PC-3 (cell line): ENCODE measurements around the gene PTPRD.

Experiments used
- EZH2 ChIP-seq: fragments of 300-600 bp; sonication (generic); IDR thresholded peaks from one replicate; pipeline ENCODE4 v1.6.1; 2017; ENCODE audit warnings: antibody characterized with exemption, mild to moderate bottlenecking, low read length; ENCODE audit not compliant: unreplicated experiment
- TF ChIP-seq, protein P1 (sequence below): fragments of 300-600 bp; sonication (generic); conservative IDR thresholded peaks from 2 replicates; pipeline ENCODE4 v1.5.1; 2017; ENCODE audit warnings: antibody characterized with exemption, low read depth, mild to moderate bottlenecking, low read length

DNA sequence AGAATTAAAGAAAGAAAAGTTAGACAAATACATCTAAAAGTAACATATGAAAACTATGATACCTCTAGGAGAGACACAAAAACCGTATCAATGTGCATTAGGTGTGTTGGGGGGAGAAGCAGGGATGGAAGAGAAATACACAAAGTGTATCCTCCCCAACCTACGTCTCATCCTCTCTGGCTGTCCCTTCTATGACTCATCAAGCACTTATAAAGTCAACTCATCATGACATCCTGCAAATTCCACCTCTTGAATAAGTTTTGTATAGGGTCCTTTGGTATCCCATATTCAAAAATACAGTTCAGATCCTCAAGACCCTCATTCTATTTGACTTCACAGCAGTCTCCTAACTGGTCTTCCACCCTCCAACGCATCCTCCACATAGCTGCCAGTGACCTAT is 1895.7 kb downstream of the PTPRD start:
- TF ChIP-seq, protein P1, sequence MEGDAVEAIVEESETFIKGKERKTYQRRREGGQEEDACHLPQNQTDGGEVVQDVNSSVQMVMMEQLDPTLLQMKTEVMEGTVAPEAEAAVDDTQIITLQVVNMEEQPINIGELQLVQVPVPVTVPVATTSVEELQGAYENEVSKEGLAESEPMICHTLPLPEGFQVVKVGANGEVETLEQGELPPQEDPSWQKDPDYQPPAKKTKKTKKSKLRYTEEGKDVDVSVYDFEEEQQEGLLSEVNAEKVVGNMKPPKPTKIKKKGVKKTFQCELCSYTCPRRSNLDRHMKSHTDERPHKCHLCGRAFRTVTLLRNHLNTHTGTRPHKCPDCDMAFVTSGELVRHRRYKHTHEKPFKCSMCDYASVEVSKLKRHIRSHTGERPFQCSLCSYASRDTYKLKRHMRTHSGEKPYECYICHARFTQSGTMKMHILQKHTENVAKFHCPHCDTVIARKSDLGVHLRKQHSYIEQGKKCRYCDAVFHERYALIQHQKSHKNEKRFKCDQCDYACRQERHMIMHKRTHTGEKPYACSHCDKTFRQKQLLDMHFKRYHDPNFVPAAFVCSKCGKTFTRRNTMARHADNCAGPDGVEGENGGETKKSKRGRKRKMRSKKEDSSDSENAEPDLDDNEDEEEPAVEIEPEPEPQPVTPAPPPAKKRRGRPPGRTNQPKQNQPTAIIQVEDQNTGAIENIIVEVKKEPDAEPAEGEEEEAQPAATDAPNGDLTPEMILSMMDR, result no peak
- TF ChIP-seq EZH2, result no peak
